HepG2 (cell line): ENCODE results near the gene ALDOA. TPM values are rescaled to one million over a fixed set of nuclear protein-coding genes. Genes with fewer than 3 reads are reported as not detected.

Source experiments
- ATAD3A ChIP-seq: sonication (generic); formaldehyde crosslinking; IDR thresholded peaks from 2 replicates; pipeline ENCODE4 v1.4.0; 2020; ENCODE audit warnings: missing genetic modification reagents
- GLMP ChIP-seq: sonication (generic); formaldehyde crosslinking; IDR thresholded peaks from 2 replicates; pipeline ENCODE4 v1.9.0; 2021; ENCODE audit warnings: missing genetic modification reagents, mild to moderate bottlenecking, borderline replicate concordance
- NRL ChIP-seq: sonication (generic); formaldehyde crosslinking; IDR thresholded peaks from 2 replicates; pipeline ENCODE4 v1.5.0; 2020; ENCODE audit warnings: missing genetic modification reagents, mild to moderate bottlenecking, moderate library complexity, borderline replicate concordance
- ONECUT2 ChIP-seq: sonication (generic); formaldehyde crosslinking; IDR thresholded peaks from 2 replicates; pipeline ENCODE4 v1.4.0; 2020; ENCODE audit warnings: missing genetic modification reagents
- RFXANK ChIP-seq: IDR thresholded peaks from 2 replicates; pipeline ENCODE4 v1.6.1; 2016
- SRSF4 ChIP-seq: fragments of 200-400 bp; formaldehyde crosslinking; IDR thresholded peaks from one replicate; pipeline ENCODE4 v1.6.1; 2018; ENCODE audit warnings: mild to moderate bottlenecking, low read depth, low read length, moderate library complexity; ENCODE audit not compliant: poor library complexity, severe bottlenecking
- ZNF143 ChIP-seq: sonication (generic); formaldehyde crosslinking; IDR thresholded peaks from 2 replicates; pipeline ENCODE4 v1.4.0; 2020; ENCODE audit warnings: missing genetic modification reagents
- ZNF20 ChIP-seq: sonication (generic); formaldehyde crosslinking; IDR thresholded peaks from 2 replicates; pipeline ENCODE4 v1.4.0; 2020; ENCODE audit warnings: mild to moderate bottlenecking, moderate library complexity, missing genetic modification reagents
- ZNF251 ChIP-seq: sonication (generic); formaldehyde crosslinking; IDR thresholded peaks from 2 replicates; pipeline ENCODE4 v1.9.0; 2021; ENCODE audit warnings: mild to moderate bottlenecking, missing genetic modification reagents
- ZNF432 ChIP-seq: sonication (generic); formaldehyde crosslinking; IDR thresholded peaks from 2 replicates; pipeline ENCODE4 v1.5.0; 2020; ENCODE audit warnings: missing genetic modification reagents, mild to moderate bottlenecking, borderline replicate concordance
- ZNF562 ChIP-seq: sonication (generic); formaldehyde crosslinking; IDR thresholded peaks from 2 replicates; pipeline ENCODE4 v1.8.0; 2022; ENCODE audit warnings: missing genetic modification reagents, borderline replicate concordance
- ZNF768 ChIP-seq: sonication (generic); formaldehyde crosslinking; IDR thresholded peaks from 2 replicates; pipeline ENCODE4 v1.4.0; 2020; ENCODE audit warnings: missing genetic modification reagents
- polyA plus RNA-seq, 8 experiments: library from polyadenylated mRNA; depleted of rRNA in 3 of 8; stranded (reverse) in 7 of 8; unstranded in 1 of 8; fragments of >200 nt; fragmentation: Illumina TruSeq in 4 of 8; extraction: Trizol in 4 of 8; gene quantifications; 2 replicates each; pipeline versions ENCODE4 v1.2.1 to v1.2.3, GENCODE V29; 2011 to 2016; ENCODE audit warnings: low read depth in 4 of 8, missing spikeins in 1 of 8, mixed read lengths in 1 of 8; ENCODE audit not compliant: insufficient read depth in 1 of 8
- total RNA-seq, 5 experiments: library from RNA; depleted of rRNA; stranded (reverse); fragments of >200 nt; fragmentation: Illumina TruSeq; extraction: Trizol; gene quantifications; 2 replicates each; pipeline ENCODE4 v1.2.3, GENCODE V29; 2016; ENCODE audit warnings: low read depth in 1 of 5
- TF ChIP-seq, protein P1 (sequence below): sonication (generic); formaldehyde crosslinking; IDR thresholded peaks from 2 replicates; pipeline ENCODE4 v1.4.0; 2020; ENCODE audit warnings: missing genetic modification reagents, mild to moderate bottlenecking, borderline replicate concordance
- TF ChIP-seq, protein P2 (sequence below): sonication (generic); formaldehyde crosslinking; IDR thresholded peaks from 2 replicates; pipeline ENCODE4 v1.4.0; 2020; ENCODE audit warnings: mild to moderate bottlenecking, missing genetic modification reagents

The ALDOA gene
- total and polyA plus RNA-seq, 2 of the 13 experiments (the other 11 are each of a cell fraction or from before 2014, with no cell fraction given): 925 to 1,884 TPM

- TF ChIP-seq, protein P1, sequence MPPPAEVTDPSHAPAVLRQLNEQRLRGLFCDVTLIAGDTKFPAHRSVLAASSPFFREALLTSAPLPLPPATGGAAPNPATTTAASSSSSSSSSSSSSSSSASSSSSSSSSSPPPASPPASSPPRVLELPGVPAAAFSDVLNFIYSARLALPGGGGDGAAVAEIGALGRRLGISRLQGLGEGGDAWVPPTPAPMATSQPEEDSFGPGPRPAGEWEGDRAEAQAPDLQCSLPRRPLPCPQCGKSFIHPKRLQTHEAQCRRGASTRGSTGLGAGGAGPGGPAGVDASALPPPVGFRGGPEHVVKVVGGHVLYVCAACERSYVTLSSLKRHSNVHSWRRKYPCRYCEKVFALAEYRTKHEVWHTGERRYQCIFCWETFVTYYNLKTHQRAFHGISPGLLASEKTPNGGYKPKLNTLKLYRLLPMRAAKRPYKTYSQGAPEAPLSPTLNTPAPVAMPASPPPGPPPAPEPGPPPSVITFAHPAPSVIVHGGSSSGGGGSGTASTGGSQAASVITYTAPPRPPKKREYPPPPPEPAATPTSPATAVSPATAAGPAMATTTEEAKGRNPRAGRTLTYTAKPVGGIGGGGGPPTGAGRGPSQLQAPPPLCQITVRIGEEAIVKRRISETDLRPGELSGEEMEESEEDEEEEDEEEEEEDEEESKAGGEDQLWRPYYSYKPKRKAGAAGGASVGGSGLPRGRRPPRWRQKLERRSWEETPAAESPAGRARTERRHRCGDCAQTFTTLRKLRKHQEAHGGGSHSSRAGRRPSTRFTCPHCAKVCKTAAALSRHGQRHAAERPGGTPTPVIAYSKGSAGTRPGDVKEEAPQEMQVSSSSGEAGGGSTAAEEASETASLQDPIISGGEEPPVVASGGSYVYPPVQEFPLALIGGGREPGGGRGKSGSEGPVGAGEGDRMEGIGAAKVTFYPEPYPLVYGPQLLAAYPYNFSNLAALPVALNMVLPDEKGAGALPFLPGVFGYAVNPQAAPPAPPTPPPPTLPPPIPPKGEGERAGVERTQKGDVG: no peak
- TF ChIP-seq SRSF4: no peak
- TF ChIP-seq ATAD3A (CRISPR knock-in tag): no peak
- TF ChIP-seq ZNF251 (CRISPR knock-in tag): no peak
- TF ChIP-seq, protein P2, sequence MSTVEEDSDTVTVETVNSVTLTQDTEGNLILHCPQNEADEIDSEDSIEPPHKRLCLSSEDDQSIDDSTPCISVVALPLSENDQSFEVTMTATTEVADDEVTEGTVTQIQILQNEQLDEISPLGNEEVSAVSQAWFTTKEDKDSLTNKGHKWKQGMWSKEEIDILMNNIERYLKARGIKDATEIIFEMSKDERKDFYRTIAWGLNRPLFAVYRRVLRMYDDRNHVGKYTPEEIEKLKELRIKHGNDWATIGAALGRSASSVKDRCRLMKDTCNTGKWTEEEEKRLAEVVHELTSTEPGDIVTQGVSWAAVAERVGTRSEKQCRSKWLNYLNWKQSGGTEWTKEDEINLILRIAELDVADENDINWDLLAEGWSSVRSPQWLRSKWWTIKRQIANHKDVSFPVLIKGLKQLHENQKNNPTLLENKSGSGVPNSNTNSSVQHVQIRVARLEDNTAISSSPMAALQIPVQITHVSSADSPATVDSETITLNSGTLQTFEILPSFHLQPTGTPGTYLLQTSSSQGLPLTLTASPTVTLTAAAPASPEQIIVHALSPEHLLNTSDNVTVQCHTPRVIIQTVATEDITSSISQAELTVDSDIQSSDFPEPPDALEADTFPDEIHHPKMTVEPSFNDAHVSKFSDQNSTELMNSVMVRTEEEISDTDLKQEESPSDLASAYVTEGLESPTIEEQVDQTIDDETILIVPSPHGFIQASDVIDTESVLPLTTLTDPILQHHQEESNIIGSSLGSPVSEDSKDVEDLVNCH (CRISPR knock-in tag): no peak
- no peak for TF ChIP-seq ZNF562 (CRISPR knock-in tag)
- TF ChIP-seq GLMP (CRISPR knock-in tag): no peak
- peak; percentile 88 for TF ChIP-seq ZNF768
- TF ChIP-seq RFXANK (CRISPR knock-in tag): no peak
- TF ChIP-seq ONECUT2 (CRISPR knock-in tag): no peak
- no peak for TF ChIP-seq ZNF20 (CRISPR knock-in tag)
- peak; percentile 89; the same call in 1 of the 2 replicates for TF ChIP-seq NRL
- TF ChIP-seq ZNF432: no peak
- TF ChIP-seq ZNF143 (CRISPR knock-in tag): peak; percentile 13; the same call in 1 of the 2 replicates
Observed at GRCh38 chr16:30112197-30113030, 46.9 kb downstream of the ALDOA start (continued).
